ENCODE results near the gene BTBD17. TPM values are rescaled to one million over a fixed set of nuclear protein-coding genes. Genes with fewer than 3 reads are reported as not detected.
A peak's percentile ranks its signal among the peaks of the same experiment; 100 is the strongest.

BTBD17 gene
- total RNA-seq, 1 donor from 2014 or later: not detected

- DNase-seq (ENCODE audit: low spot score) (no peak), ATAC-seq (no peak)
Observed at GRCh38 chr17:74339537-74340195, 22.0 kb downstream of the BTBD17 start.

GRCh38 chr17:74337834-74338500, 23.7 kb downstream of the BTBD17 start:
- DNase-seq (ENCODE audit: low spot score) (no peak), ATAC-seq (no peak)

GRCh38 chr17:74336307-74336706, 25.4 kb downstream of the BTBD17 start:
- no peak for DNase-seq (ENCODE audit: low spot score)
- ATAC-seq: no peak

- no peak for ATAC-seq
Observed at GRCh38 chr17:74335529-74336062, 26.1 kb downstream of the BTBD17 start.

GRCh38 chr17:74334393-74335039, 27.2 kb downstream of the BTBD17 start:
- DNase-seq (ENCODE audit: low spot score): no peak
- ATAC-seq: no peak

More at GRCh38 chr17:74335529-74336062, 26.1 kb downstream of the BTBD17 start:
- no peak for DNase-seq (ENCODE audit: low spot score)

- DNase-seq (ENCODE audit: low spot score) (no peak), ATAC-seq (no peak)
Observed at GRCh38 chr17:74332763-74333283, 28.8 kb downstream of the BTBD17 start.

GRCh38 chr17:74332017-74332650, 29.5 kb downstream of the BTBD17 start:
- DNase-seq (ENCODE audit: low spot score) (no peak), ATAC-seq (no peak)

- no peak for ATAC-seq
- no peak for DNase-seq (ENCODE audit: low spot score)
Observed at GRCh38 chr17:74330446-74330845, 31.2 kb downstream of the BTBD17 start.

- DNase-seq (ENCODE audit: low spot score): no peak
- no peak for ATAC-seq
Observed at GRCh38 chr17:74329378-74329777, 32.3 kb downstream of the BTBD17 start.

- no peak for ATAC-seq
- DNase-seq (ENCODE audit: low spot score): no peak
Observed at GRCh38 chr17:74328487-74328886, 33.2 kb downstream of the BTBD17 start.

GRCh38 chr17:74326506-74326905, 35.2 kb downstream of the BTBD17 start:
- DNase-seq (ENCODE audit: low spot score) (no peak), ATAC-seq (peak; percentile 20)

- DNase-seq (ENCODE audit: low spot score) (no peak), ATAC-seq (peak; percentile 82)
Observed at GRCh38 chr17:74325743-74326379, 35.8 kb downstream of the BTBD17 start, which contains the start of gene KIF19. Gene KIF19, plus strand, starts transcription at chr17:74326226. Its CDS starts 124 bp downstream, at chr17:74326350.

GRCh38 chr17:74325376-74325742, 36.3 kb downstream of the BTBD17 start:
- DNase-seq (ENCODE audit: low spot score) (no peak), ATAC-seq (peak; percentile 47)

GRCh38 chr17:74324521-74324920, 37.1 kb downstream of the BTBD17 start:
- DNase-seq (ENCODE audit: low spot score): no peak
- ATAC-seq: no peak

- DNase-seq (ENCODE audit: low spot score): no peak
- ATAC-seq: no peak
Observed at GRCh38 chr17:74318391-74318790, 43.3 kb downstream of the BTBD17 start.

- ATAC-seq (peak; percentile 54), DNase-seq (ENCODE audit: low spot score) (no peak)
Observed at GRCh38 chr17:74317071-74317470, 44.6 kb downstream of the BTBD17 start.

GRCh38 chr17:74316220-74316619, 45.4 kb downstream of the BTBD17 start:
- DNase-seq (ENCODE audit: low spot score) (no peak), ATAC-seq (no peak)

GRCh38 chr17:74314877-74315276, 46.8 kb downstream of the BTBD17 start:
- ATAC-seq (no peak), DNase-seq (ENCODE audit: low spot score) (no peak)

- DNase-seq (ENCODE audit: low spot score): no peak
- ATAC-seq: no peak
Observed at GRCh38 chr17:74309902-74310301, 51.8 kb downstream of the BTBD17 start.

GRCh38 chr17:74307984-74308773, 53.5 kb downstream of the BTBD17 start:
- DNase-seq (ENCODE audit: low spot score): no peak
- ATAC-seq: peak; percentile 60
